ENCODE measurements around the gene ALG2. TPM values are rescaled to one million over a fixed set of nuclear protein-coding genes. Genes with fewer than 3 reads are reported as not detected.

Gene ALG2, protein sequence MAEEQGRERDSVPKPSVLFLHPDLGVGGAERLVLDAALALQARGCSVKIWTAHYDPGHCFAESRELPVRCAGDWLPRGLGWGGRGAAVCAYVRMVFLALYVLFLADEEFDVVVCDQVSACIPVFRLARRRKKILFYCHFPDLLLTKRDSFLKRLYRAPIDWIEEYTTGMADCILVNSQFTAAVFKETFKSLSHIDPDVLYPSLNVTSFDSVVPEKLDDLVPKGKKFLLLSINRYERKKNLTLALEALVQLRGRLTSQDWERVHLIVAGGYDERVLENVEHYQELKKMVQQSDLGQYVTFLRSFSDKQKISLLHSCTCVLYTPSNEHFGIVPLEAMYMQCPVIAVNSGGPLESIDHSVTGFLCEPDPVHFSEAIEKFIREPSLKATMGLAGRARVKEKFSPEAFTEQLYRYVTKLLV
- total RNA-seq (2014; rRNA removed; shearing (Covaris generic)), result 22.2 and 26.5 TPM in 2 replicates
- total RNA-seq (2022), result 35.2 and 35.3 TPM in 2 replicates
- percentile 96 among the genes with signal in this experiment for Bru-seq, nascent RNA
- percentile 73 among the genes with signal in this experiment for BruChase-seq, experiment 1, labeled RNA remaining after a 6-hour chase
- percentile 94 among the genes with signal in this experiment for BruChase-seq, experiment 2, labeled RNA remaining after a 2-hour chase
- long read RNA-seq, transcript ALG2-203 (2 exons, 1,880 nt), result major isoform, 20 of 44 reads
- long read RNA-seq, transcript ALG2-201 (3 exons, 2,966 nt), result minor isoform, 12 of 44 reads
- long read RNA-seq, partial matches to known transcripts, result 2 of 44 reads
- long read RNA-seq, other reads (novel, unspliced or antisense), result 10 of 44 reads

DNA sequence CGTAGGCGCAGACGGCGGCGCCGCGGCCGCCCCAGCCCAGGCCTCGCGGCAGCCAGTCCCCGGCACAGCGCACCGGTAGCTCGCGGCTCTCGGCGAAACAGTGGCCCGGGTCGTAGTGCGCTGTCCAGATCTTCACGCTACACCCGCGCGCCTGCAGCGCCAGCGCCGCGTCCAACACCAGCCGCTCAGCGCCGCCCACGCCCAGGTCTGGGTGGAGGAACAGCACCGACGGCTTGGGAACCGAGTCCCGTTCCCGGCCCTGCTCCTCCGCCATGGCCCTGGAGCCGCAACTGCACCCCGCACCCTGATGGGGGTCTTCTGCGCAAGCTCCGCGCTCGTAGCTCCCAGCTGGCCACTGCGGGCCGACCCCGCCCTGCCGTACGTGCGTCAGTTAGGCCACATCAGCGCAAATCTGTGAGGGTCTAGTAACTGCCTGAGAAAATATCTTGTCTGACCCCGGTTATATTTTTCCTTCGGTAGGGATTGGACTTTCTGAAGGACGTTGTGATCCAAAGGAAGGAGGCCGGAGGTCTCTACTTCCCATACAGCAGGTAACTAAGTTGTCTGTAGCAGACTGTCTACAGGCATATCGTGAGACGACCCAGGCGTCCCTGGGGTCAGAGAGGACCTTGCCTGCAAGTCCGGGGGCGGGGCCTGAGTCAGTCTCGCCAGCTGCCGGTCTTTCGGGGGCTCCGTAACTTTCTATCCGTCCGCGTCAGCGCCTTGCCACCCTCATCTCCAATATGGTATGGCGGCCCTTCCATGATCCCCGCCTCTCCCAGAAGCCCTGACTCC is at the start of gene ALG2, which contains the start of gene SEC61B:
ALG2 (minus strand) TSS at position 322 of the 795 bp plus-strand sequence; CDS start at position 274, 48 bp downstream.
SEC61B (plus strand) TSS at position 662 of the 795 bp plus-strand sequence; CDS start at position 744, 82 bp downstream.
- Histone ChIP-seq H4K20me1 (ENCODE audit: insufficient read depth, low read length) (peaks cover 22% of the 10 kb centered on the region), H3K4me1 (ENCODE audit: insufficient read depth, low read length, poor library complexity, severe bottlenecking) (peaks cover 35% of the 10 kb centered on the region), H3K4me3 (ENCODE audit: low read depth, low read length, poor library complexity, severe bottlenecking) (peak within 1 kb of the TSS; percentile 91), H3K27ac (ENCODE audit: low read depth, low read length, poor library complexity, severe bottlenecking) (peak within 1 kb of the TSS; percentile 72), H3K79me2 (ENCODE audit: insufficient read depth, low read depth, low read length) (peaks cover 90% of the 10 kb centered on the region), H3K9me2 (ENCODE audit: insufficient read depth, low read length) (no peaks in the 10 kb centered on the region), H3K4me2 (ENCODE audit: low read length) (peak within 1 kb of the TSS; percentile 99), H3K36me3 (ENCODE audit: insufficient read depth, low read length) (peaks cover 65% of the 10 kb centered on the region), H3K9me3 (ENCODE audit: low read length) (peaks cover 3% of the 10 kb centered on the region; the same call in 1 of the 2 replicates), H2AFZ (ENCODE audit: low read length) (peak within 1 kb of the TSS; percentile 20; the same call in 1 of the 2 replicates)
- POLR2A ChIA-PET, result interaction anchor here (0.5 to 7.3 kb wide), 13 partner anchors 11 to 600 kb away, joined by 3 to 107 read pairs (median 4); partner anchors contain the start of gene NR4A3
- BruUV-seq (replicated peaks), result no TSS peak
- intact Hi-C loops (cut with micrococcal nuclease; ENCODE audit: unreplicated experiment), result loop anchor here (1.0 to 5.0 kb wide), 5 partner anchors 14 to 1130 kb away; partner anchors contain the start of gene TEX10
- CTCF ChIA-PET (ENCODE audit: unreplicated experiment), result interaction anchor here (0.7 to 2.0 kb wide), 3 partner anchors 10 to 20 kb away, joined by 3 to 7 read pairs (median 3); no protein-coding TSS in a partner anchor
- peak; percentile 96 for DNase-seq (ENCODE audit: low spot score)
- no peak for TF ChIP-seq EZH2phosphoT487 (IDR thresholded peaks at IDR 0.05; ENCODE audit: borderline replicate concordance, low read depth, low read length)
- TF ChIP-seq, protein P1, sequence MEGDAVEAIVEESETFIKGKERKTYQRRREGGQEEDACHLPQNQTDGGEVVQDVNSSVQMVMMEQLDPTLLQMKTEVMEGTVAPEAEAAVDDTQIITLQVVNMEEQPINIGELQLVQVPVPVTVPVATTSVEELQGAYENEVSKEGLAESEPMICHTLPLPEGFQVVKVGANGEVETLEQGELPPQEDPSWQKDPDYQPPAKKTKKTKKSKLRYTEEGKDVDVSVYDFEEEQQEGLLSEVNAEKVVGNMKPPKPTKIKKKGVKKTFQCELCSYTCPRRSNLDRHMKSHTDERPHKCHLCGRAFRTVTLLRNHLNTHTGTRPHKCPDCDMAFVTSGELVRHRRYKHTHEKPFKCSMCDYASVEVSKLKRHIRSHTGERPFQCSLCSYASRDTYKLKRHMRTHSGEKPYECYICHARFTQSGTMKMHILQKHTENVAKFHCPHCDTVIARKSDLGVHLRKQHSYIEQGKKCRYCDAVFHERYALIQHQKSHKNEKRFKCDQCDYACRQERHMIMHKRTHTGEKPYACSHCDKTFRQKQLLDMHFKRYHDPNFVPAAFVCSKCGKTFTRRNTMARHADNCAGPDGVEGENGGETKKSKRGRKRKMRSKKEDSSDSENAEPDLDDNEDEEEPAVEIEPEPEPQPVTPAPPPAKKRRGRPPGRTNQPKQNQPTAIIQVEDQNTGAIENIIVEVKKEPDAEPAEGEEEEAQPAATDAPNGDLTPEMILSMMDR (conservative IDR thresholded peaks at IDR 0.05; ENCODE audit: low read length), result no peak

DNA sequence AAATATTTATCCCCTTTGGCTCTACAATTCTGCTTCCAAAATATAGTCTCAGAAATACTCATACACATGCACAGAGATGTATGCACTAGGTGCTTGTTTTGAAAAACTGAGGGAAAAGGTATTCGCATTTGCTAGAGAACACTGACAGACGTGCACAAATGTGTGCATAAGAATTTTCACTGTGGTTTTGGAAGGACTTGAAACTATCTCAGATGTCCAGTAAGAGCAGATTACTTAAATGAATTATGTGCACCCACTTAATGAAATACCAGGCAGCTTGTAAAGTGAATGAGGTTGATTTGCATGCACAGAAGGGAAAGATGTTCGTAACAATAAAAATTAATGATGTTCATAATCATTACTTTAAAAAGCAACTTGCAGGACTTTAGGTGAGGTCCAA is 48.7 kb upstream of the ALG2 start:
- H3K4me1 ChIP-seq (ENCODE audit: insufficient read depth, low read length, poor library complexity, severe bottlenecking), result no peaks in the 10 kb centered on the region
- H3K4me3 ChIP-seq (ENCODE audit: low read depth, low read length, poor library complexity, severe bottlenecking), result no peak overlapping the region
- no peak overlapping the region for H2AFZ ChIP-seq (ENCODE audit: low read length)
- TF ChIP-seq, protein P1 (conservative IDR thresholded peaks at IDR 0.05; ENCODE audit: low read length), result no peak
- no peak for TF ChIP-seq EZH2phosphoT487 (IDR thresholded peaks at IDR 0.05; ENCODE audit: borderline replicate concordance, low read depth, low read length)
- POLR2A ChIA-PET, result no interaction called here
- intact Hi-C loops (cut with micrococcal nuclease; ENCODE audit: unreplicated experiment), result no loop called here
- DNase-seq (ENCODE audit: low spot score), result no peak
- no peaks in the 10 kb centered on the region for H4K20me1 ChIP-seq (ENCODE audit: insufficient read depth, low read length)
- no peaks in the 10 kb centered on the region for H3K9me3 ChIP-seq (ENCODE audit: low read length)
- no peak overlapping the region for H3K27ac ChIP-seq (ENCODE audit: low read depth, low read length, poor library complexity, severe bottlenecking)
- H3K9me2 ChIP-seq (ENCODE audit: insufficient read depth, low read length), result no peaks in the 10 kb centered on the region
- CTCF ChIA-PET (ENCODE audit: unreplicated experiment), result no interaction called here
- no TSS peak for BruUV-seq (replicated peaks)
- H3K79me2 ChIP-seq (ENCODE audit: insufficient read depth, low read depth, low read length), result no peaks in the 10 kb centered on the region
- H3K4me2 ChIP-seq (ENCODE audit: low read length), result no peak overlapping the region
- no peaks in the 10 kb centered on the region for H3K36me3 ChIP-seq (ENCODE audit: insufficient read depth, low read length)
